Activated naive CD4-positive, alpha-beta T cell treated with anti-CD3 and anti-CD28 coated beads, Interleukin-2, amount 50 U/mL, for 16 hours (primary cell): ENCODE data around the gene P2RY8.
A peak's percentile ranks its signal among the peaks of the same experiment; 100 is the strongest.
"Not testable (repeated sequence)": the region's sequence is repeated elsewhere in the genome, so short reads cannot be mapped to it uniquely, and the experiment has no call there.

Experiments used
- DNase-seq: peaks from one replicate; pipeline ENCODE4 v3.0.0-alpha.2; 2020

Gene P2RY8

GRCh38 chrX:1516596-1517104 lies 20.3 kb downstream of the P2RY8 start:
- no peak for DNase-seq

DNA sequence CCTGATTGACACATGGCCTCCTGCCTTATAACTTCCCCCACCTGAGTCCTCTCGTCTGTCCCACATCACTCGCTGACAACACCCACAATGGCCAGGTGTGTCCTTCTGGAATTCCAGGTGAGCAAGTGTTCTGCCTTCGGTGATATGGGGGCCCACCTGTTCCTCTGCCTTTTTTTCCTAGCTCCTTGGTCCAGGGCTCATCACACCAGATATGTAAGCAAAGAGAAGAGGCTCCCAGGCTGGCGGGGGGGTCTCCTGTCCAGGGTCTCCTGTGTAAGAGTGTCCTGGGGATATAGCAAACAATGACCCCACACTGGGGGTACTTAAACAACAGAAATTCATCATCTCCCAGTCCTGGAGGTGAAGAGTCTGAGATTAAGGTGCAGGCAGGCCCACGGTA lies 25.2 kb downstream of the P2RY8 start:
- DNase-seq = no peak

GRCh38 chrX:1511150-1511549 lies 25.8 kb downstream of the P2RY8 start:
- DNase-seq = no peak

GRCh38 chrX:1507511-1508463 lies 29.2 kb downstream of the P2RY8 start:
- DNase-seq = no peak

GRCh38 chrX:1506916-1507315 lies 30.1 kb downstream of the P2RY8 start:
- no peak for DNase-seq

DNA sequence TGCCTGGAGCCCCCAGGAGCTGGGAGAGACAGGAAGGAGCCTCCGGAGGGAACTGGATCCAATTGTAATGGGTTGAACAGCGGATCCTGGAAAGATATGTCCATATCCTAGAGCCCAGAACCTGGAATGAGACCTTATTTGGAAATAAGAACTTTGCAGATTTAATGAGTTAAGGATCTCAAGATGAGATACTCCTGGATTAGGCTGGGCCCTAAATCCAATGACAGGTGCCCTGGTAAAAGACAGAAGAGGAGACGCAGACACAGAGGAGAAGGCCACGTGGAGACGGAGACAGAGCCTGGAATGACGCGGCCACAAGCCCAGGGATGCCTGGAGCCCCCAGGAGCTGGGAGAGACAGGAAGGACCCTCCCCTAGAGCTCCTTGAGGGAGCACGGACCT lies 34.1 kb downstream of the P2RY8 start:
- no peak for DNase-seq

DNA sequence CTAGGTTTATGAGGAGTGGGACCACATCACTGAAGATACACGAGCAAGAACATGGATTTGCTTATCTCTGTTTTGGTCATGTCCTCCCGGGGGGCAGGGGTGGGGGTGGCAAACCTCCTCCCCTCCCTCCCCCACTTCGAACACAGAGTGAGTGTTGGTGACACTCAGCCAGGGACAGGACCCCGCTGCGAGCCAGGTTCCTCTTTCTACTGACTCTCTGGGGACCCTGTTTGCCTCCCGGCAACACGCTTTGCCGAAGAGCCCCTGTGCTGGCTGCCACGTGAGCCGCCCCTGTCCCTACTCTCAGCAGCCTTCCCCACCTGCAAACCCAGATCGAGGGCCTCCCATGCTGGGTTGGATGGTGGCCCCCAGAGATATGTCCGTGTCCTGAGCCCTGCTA lies 34.7 kb downstream of the P2RY8 start:
- no peak for DNase-seq

- DNase-seq = no peak
These were observed 36.0 kb downstream of the P2RY8 start for GRCh38 chrX:1500701-1501624.

DNA sequence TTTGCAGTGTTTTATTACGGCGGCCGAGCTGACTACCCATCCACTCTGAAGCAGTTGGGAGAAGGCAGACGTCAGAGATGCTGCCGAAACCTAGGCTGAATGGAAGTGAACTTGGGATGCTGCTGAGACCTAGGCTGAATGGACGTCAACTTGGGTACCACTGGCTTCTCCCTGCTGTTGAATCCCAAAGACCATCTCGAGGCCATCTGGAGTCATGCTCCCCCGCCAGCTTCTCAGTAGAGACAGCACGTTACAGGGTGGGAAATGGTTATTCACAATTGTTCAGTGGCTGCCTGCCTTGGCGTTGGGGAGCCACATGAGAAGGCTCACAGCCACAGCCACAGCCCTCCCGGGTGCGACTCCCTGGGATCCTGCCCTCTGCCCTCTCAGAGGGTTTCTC lies 40.9 kb downstream of the P2RY8 start:
- DNase-seq = no peak

DNA sequence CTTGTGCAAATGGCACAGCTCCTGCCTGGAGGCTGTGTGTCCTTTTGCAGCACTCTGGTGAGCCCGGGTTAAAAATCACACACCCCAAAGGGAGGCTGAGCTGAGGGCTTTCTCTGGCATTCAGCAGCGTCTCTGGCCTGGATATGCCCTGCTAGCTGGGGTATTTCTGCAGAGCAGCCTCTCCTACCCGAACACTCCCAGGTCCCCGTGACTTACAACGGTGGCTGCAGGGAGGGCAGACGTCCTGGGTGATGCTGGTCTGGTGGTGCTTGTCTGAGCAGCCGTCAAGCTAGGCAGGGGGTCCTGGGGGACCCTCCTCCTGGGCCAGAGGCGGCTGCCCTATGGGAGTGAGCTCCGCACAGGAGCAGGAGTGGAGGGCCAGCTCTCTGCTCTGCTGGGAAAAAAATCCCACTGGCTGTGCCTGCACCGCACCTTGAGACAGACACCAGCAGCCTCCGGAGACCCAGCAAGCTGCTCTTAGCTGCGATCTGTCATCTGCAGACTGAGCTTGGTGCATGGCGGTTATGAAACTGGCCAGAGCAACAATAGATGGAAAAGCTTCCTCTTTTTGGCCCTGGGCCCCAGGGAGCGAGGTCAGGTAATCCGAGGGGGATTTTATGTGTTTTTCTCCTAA lies 43.0 kb downstream of the P2RY8 start:
- no peak for DNase-seq

DNA sequence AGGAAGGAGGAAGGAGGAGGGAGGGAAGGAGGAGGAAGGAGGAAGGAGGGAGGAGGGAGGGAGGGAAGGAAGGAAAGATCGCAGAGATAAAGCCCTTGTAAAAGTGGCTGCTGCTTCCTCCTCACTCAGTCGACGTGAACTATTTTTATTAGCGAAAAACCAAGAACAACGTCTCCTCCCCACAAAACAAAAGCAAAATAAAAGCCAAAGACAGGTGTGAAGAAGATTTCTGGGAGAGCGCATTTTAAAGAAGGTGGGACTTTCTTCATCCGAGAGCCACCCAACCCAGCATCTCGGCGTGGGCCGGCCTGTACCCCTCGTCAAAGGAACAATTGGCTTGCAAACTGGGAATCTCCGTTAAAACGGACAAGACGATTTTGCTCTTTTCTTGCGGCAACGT lies 43.6 kb downstream of the P2RY8 start:
- DNase-seq = no peak

DNA sequence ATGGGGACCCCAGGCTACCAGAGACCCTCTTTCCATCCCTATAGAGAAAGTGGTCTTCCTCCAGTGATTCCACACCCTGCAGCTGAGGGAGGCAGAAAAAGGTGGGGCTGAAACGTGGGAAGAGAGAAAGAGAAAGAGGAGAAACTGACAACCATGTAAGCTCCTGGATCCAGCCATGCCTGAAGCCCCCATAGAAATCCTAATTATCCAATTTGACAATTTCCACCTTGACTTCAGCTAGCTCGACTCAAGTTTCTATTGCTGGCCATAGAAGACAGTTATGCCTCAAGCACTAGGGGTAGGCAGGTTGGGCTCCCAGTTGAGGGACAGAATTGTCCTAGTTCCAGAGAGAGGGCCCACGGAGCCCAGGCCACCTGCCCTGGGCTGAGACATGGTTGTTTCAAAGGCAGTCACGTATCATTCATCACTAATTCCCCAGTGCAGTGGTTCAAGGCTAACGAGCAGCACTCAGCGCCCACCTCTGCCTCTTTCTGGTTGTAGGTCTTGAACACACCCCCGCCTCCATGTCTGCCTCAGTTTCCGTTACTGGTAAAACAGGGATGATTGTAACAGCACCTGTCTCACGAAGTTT lies 44.5 kb downstream of the P2RY8 start:
- no peak for DNase-seq

DNA sequence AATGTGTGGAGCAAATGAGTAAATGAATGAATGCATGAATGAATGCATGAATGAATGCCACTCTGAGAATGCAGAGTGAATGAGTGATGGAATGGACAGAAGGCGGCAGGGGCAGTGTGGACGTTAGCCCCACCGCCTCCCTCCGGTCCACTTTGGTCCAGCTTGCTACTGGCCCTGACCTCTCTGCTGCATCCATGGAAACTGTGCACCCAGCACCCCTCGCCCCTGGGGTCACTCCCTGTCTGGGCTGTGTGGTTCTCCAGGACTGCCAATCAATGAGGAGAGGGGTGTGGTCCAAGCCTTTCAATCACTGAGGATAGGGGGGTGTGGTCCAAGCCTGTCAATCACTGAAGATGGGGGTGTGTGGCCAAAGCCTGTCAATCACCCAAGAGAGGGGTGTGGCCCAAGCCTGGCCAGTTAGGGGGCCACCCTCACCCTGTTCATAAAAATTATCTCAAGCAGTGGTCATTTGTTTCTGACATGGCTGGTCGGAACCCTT lies 45.1 kb downstream of the P2RY8 start:
- DNase-seq = peak; percentile 58

DNA sequence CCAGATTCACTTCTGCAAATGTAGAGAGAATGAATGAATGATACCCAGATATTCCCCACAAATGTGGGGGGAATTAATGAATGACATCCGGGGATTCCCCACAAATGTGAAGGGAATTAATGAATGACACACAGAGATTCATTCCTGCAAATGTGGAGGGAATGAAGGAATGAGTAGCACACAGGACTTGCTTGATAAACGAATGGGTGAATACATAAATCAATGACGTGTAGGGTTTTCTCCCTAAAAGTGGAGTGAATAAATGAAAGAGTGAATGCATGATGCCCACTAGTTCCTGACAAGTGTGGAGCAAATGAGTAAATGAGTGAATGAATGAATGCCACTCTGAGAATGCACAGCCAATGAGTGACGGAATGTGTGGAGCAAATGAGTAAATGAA lies 45.7 kb downstream of the P2RY8 start:
- DNase-seq = not testable (repeated sequence)

GRCh38 chrX:1490723-1491122 lies 46.3 kb downstream of the P2RY8 start:
- not testable (repeated sequence) for DNase-seq

DNA sequence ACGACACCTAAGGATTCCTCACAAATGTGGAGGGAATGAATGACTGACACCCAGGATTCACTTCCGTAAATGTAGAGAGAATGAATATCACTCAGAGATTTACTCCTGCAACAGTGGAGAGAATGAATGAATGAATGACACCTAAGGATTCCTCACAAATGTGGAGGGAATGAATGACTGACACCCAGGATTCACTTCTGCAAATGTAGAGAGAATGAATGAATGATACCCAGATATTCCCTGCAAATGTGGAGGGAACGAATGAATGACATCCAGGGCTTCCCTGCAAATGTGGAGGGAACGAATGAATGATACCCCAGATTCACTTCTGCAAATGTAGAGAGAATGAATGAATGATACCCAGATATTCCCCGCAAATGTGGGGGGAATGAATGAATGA lies 47.6 kb downstream of the P2RY8 start:
- DNase-seq = not testable (repeated sequence)

GRCh38 chrX:1488745-1489144 lies 48.2 kb downstream of the P2RY8 start:
- DNase-seq = no peak

DNA sequence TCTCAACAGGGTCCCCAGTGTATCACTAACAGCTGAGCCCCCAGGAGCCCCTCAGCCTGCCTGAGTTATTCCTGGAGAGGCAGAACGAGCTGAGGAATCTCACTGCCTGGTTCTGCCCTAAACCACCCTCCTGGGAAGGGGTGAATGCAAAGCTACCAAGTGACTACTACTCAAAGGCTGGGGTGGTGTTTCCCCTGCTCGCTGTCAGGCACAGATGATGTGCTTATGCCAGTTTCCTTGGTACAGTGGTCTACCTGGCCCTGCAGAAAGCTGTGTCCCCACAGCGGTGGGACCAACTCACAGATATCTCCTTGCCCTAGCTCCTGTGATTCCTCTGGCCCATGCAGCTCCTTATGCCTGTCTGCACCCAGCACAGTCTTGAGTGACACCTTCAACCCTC lies 48.8 kb downstream of the P2RY8 start:
- no peak for DNase-seq

- DNase-seq = no peak
These were observed 49.6 kb downstream of the P2RY8 start for GRCh38 chrX:1487401-1487800.

GRCh38 chrX:1486749-1487361 lies 50.1 kb downstream of the P2RY8 start:
- DNase-seq = no peak

DNA sequence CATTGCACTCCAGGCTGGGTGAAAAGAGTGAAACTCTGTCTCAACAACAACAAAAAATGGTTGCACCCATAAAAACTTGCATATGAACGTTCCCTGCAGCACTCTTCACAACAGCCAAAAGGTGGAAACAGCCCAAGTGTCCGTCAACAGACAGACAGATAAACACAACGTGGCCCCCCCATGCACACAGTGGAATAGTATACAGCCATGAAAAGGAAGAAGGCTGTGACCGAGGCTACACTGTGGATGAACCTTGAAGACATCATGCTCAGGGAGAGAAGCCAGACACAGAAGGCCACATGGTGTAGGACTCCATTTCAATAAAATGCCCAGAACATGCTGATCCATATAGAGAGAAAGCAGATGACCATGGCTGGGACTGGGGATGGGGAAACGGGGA lies 50.8 kb downstream of the P2RY8 start:
- no peak for DNase-seq

- DNase-seq = no peak
These were observed 52.0 kb downstream of the P2RY8 start for GRCh38 chrX:1485033-1485432.
